NCI-H2227 (cell line): ENCODE results near the gene AHI1.

Experiments
- DNase-seq: peaks from one replicate; lab custom pipeline; 2025; ENCODE audit not compliant: unreplicated experiment; lab: John Stamatoyannopoulos, UW

AHI1 gene

DNA sequence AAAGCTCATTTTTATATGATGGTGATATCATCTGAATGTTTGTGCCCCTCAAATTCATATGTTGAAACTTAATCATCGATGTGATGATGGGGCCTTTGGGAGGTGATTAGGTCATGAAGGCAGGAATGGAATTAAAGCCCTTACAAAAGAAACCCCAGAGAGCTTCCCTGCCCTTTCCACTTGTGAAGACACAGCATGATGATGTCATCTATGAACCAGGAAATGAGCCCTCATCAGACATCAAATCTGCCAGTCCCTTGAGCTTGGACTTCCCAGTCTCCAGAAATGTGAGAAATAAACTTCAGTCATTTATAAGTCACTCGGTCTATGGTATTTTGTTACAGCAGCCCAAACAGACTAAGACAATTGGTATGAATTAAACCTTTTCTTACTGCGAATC is 163.4 kb downstream of the AHI1 start:
- no peak for DNase-seq

DNA sequence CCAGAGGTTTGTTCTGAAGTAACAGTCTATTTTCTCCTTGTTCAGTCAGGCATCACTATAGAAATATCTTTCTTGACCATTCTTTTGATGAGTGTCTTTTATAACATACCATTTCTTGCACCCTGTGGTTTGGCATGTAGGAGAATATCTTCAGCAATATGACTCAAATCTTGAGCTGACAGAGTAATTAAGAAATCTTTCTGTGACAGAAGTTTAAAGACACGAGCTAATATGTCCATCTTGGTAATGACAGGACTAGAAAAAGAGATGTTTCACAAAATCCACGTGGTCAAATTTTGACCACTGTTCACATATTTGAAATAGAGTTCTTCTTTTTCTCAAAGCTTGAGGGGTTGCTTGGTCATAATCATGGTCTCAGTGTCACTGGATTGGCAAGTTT is 166.5 kb downstream of the AHI1 start:
- DNase-seq, result no peak

DNA sequence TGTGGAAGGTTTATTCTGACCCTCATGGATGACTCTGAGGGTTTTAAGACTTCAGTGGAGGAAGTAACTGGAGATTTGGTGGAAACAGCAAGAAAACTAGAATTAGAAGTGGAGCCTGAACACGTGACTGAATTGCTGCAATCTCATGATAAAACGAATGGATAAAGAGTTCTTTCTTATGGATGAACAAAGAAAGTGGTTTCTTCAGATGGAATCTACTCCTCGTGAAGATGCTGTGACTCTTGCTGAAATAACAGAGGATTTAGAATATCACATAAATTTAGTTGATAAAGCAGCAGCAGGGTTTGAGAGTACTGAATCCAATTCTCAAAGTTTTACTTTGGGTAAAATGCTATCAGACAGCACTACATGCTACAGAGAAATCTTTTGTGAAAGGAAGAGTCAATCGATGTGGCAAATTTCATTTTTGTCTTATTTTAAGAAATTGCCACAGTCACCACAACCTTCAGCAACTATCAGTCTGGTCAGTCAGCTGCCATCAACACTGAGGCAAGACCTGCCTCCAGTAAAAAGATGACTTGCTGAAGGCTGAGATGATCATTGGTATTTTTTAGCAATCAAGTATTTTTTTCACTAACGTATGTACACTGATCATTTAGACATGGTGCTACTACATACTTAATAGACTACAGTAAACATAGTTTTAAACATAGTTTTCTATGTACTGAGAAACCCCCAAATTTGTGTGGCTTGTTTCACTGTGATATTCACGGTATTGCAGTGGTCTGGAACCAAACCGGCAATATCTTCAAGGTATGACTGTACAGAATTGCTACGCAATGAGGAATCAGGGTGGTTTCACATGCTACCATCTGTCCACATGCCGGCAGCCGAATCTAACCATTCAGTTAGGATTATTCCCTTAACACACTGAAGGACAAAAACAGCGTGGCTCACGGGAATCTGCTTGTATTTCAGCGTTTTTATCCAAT is 167.4 kb downstream of the AHI1 start:
- no peak for DNase-seq

DNA sequence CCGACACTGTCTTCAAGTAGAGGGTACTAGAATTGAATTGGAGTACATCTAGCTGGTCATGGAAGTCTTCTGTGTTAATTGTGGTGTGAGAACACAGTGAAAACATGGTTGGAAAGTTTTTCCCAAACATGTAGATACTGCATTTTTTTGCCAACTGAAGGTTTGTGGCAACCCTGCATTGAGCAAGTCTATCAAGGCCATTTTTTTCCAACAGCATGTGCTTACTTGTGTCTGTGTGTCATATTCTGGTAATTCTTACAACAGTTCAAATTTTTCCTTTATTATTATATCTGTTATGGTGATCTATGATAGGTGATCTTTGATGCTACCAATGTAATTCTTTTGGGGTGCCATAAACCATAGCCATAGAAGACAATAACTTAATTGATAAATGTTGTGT is 169.4 kb downstream of the AHI1 start:
- DNase-seq, result no peak

DNA sequence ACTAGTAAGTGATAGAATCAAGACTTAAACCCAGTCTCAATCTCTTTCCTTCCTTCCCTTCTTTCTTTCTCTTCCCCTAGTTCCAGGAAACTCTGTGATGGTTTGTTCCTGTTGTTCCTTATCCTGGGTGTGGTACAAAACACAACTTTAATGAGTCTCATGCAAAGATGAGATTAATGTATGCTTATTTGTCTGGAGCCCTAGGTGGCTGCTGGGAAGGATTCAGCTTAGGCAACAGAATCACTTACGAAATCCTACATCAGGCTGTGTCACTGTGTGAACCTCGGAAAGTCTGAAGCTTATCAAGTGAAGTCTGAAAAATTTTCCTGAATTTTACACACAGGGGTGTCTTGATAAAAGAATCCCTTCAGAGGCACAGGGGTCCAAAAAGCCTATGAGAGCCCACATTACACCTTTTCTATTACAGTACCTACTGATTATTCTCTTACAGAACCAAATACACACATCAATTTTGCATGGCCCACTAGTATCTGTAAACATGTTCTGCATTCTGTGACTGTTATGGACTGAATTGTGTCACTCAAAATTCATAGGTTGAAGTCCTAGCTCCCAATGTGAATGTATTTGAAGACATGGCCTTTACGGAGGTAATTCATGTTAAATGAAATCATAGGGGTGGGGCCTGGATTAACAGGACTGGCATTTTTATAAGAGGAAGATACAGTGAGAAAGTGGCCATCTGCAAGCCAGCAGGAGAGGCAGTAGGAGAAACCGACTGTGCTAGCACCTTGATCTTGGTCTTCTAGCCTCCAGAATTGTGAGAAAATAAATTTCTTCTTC is 171.7 kb downstream of the AHI1 start:
- DNase-seq, result no peak

DNA sequence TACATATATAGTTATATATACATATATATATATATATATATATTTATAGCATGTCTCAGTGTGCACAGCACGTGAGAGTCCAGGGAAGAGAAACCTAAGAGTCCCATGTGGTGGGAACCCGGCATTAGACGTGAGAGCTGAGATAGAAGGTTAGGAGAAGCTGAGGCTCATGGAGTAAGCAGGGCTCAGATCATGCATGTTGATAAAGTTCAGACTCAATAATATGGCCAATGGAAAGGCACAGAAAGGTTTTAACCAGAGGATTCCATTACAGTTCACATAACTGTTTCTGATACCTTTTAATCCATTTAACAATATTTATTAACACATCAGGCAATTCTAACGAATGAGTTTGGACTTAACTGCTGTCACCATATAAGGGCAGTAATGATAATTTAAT is 173.0 kb downstream of the AHI1 start:
- no peak for DNase-seq

- DNase-seq, result no peak
Observed at GRCh38 chr6:135323979-135324378, 173.6 kb downstream of the AHI1 start.

GRCh38 chr6:135323202-135323668 is 174.3 kb downstream of the AHI1 start:
- DNase-seq, result no peak

DNA sequence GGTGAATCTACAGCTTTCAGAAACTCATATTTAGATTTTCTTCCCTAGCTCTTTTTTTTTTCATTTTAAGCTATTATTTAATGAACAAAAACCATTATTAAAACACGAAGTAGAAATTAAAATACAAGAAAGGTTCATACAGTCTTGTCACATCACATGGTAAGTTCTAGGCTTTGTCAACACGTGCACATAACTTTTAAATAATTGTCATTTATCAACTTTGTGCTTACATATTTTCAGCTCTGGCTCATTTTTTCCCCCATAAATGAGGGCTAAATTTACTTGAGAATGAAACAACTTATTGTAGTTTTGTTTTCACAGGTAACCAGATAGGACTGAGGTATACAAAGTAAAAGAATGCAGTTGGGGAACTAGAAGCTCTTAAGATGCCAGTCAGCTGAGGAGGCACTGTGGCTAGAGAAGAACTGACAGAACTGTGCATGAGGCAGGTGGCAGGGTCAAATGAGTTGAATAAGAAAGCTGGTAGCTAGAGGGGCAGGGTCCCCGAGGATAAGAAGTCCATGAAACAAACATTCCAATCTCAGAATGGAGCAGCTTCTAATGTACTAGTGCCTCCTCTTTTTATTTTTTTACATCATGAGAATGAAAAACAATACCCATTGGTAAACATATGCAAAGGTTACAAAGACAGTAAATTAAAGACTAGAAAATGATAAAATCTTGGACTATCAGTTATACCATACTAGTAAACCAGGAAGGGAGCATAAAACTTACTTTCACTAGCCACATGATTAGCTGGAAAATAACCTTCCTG is 174.9 kb downstream of the AHI1 start:
- DNase-seq, result no peak

GRCh38 chr6:135320721-135321621 is 176.6 kb downstream of the AHI1 start:
- DNase-seq, result no peak

- DNase-seq, result no peak
Observed at GRCh38 chr6:135319819-135320218, 177.7 kb downstream of the AHI1 start.

DNA sequence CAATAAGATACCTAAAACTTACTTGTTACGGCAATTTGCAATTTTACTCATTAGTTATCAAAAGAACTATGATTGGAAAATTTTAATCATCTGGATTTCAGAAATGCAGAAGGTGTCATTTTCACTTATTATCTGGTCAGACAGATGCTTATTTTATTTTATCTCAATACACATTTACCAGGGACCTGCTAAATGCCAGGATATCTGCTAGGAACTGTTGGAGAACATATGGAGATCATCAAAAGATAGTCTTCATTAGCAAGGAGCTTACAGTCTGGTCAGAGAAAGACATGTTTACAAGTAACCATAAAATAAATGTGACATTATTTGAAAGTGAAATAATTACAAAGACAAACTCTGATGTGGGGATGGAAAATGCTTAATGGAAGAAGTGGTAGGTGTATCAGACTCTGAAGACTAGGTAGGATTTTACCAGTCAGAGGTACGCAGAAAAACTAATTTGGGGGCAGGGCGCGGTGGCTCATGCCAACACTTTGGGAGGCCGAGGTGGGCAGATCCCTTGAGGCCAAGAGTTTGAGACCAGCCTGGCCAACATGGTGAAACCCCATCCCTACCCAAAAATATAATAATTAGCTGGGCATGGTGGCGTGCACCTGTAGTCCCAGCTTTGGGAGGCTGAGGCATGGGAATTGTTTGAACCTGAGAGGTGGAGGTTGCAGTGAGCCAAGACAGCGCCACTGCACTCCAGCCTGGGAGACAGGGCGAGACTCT is 178.6 kb downstream of the AHI1 start:
- DNase-seq, result no peak

DNA sequence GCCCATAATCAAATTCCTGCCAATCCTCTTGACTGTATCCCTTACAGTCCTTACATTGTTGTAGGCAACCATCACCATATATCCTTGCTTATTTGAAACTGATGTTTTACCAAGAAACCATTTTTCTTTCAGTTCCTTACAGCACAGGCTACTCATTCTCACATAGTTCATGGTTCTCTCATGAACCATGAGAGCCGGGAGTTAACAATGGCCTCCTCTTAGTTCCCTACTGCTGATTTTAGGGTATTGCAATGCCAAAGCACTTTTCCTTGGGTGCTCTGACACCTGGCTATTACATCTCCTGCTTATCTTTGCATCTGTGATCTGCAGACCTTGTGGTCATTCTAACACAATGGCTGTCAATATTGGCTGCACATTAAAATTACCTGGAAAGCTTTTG is 183.0 kb downstream of the AHI1 start:
- no peak for DNase-seq

DNA sequence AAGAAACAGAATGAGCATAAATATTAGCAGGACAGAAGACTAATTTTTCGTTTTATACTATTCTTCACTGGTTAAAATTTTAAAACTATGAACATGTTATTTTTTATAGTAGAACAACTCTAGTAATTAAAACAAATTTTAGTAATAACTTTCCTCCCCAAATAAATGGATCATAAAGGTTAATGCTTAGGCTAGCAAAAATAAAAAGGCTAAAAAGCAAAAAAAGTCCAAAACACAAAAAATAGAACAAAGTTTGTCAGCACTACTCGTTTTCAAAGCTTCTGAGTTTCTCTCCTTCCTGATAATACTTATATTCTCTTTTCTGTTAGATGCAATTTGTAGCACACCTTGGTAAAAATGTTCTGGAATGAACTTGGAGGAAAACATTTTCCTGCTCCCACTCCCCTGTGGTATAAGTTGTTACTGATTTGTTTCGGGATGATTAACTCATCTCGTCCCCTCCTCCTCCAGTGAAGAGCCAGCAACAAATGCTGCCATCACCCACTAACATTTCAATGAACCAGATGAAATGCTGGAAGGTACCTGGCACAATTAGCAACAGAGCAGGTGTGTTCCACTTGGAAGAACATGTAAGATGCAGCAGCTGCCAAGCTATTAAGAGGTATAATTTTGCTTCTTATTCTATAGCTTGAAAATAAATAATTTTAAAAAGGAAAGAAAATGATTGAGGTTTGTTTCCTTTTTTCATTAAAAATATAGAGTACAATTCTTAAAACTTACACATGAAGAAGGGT is 185.9 kb downstream of the AHI1 start:
- DNase-seq, result no peak

DNA sequence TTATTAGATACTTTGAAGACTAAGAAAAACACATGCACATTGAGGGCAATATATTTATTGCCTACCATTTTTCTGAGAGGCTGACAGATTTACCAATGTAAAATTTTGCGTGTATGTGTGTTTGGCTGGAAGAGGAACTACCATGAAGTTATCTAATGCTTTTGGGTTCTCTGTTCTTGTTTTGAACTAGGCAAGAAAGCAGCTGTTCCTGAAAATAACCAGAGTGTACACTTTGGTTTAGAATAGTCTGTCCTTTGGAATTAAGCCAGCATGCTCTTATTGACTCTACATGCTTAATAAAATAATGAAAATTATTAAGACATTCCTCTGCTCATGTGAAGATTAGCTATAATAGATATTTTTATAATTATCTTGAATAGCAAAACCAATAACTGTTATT is 187.2 kb downstream of the AHI1 start:
- DNase-seq, result no peak

DNA sequence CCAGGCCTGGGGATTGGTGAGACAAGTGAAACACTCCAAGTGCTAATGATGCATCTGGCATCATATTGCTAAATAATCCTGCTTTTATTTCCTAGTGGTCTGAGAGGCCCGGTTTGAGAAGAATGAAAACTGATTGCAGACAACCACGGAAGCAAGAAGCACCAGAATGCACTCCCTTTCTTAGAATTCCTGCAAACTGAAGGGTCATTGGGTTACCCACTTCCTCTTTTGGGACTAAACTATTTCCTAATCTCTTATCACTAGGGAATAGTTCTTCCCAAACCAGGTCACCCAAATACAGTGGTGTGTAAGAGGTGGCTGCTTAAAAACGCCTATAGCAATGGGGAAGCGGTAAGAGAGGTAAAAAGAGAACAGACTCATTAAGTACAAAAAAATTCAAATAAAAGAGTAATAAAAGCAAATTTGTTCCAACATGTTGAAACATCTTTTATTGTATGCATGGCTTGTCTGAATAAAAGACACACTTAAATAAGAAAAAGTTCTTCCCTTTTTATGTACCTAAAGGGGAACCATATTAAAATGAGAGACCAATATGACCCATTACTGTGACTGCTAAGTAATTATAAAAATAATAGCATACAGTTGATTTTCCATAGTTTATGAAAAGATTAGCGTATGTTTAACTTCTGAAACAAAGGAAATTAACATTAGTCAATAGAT is 190.7 kb downstream of the AHI1 start:
- DNase-seq, result no peak

DNA sequence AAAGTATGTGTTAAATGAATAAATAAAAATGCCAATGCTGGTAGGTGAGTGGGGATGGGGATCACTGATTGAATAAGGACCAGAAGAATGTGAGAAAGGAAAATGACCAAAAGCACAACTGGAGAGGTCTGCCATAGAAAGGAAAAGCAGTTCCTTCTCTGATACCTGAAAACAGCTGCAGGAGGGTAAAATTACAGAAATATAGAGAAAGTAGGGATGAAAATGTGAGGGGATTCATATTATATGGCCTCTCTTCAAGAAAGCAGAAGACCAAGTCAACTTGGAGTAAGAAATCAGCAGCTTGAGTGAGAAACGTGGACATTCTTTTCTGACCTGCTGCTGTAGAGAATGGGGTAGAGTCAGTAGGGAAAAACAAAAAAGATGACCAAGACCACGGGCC is 191.4 kb downstream of the AHI1 start:
- no peak for DNase-seq

DNA sequence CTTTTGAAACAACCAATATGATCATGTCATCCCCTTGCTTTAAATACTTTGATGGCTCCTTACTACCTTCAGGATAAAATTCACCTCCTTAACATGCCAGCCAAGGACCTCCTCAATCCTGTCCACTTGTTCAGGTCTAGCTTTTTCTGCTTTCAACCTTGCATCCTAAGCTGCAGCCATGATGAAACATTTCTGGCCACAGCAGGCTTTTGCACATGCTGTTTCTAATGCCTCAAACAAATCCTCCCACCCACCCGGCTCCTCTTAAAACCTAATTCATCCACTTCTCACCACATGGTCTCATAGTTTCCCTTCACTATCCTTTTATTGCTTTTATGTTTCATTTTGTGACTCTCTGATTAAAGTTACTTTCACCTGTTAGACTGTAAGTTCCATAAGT is 191.9 kb downstream of the AHI1 start:
- no peak for DNase-seq
